DMS153 treated with DMSO at 0.1 percent for 48 hours (cell line): ENCODE data around the gene IFIT2.
A peak's percentile ranks its signal among the peaks of the same experiment; 100 is the strongest.
"Not testable (repeated sequence)": the region's sequence is repeated elsewhere in the genome, so short reads cannot be mapped to it uniquely, and the experiment has no call there.

Experiments used
- DNase-seq: peaks from one replicate; lab custom pipeline; 2025; ENCODE audit not compliant: unreplicated experiment; lab: John Stamatoyannopoulos, UW

IFIT2 gene

DNA sequence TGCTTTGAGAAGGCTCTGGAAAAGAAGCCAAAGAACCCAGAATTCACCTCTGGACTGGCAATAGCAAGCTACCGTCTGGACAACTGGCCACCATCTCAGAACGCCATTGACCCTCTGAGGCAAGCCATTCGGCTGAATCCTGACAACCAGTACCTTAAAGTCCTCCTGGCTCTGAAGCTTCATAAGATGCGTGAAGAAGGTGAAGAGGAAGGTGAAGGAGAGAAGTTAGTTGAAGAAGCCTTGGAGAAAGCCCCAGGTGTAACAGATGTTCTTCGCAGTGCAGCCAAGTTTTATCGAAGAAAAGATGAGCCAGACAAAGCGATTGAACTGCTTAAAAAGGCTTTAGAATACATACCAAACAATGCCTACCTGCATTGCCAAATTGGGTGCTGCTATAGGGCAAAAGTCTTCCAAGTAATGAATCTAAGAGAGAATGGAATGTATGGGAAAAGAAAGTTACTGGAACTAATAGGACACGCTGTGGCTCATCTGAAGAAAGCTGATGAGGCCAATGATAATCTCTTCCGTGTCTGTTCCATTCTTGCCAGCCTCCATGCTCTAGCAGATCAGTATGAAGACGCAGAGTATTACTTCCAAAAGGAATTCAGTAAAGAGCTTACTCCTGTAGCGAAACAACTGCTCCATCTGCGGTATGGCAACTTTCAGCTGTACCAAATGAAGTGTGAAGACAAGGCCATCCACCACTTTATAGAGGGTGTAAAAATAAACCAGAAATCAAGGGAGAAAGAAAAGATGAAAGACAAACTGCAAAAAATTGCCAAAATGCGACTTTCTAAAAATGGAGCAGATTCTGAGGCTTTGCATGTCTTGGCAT, 4.8 kb downstream of the IFIT2 start:
- no peak for DNase-seq

- no peak for DNase-seq
These were observed 5.4 kb downstream of the IFIT2 start for GRCh38 chr10:89307269-89307577.

DNA sequence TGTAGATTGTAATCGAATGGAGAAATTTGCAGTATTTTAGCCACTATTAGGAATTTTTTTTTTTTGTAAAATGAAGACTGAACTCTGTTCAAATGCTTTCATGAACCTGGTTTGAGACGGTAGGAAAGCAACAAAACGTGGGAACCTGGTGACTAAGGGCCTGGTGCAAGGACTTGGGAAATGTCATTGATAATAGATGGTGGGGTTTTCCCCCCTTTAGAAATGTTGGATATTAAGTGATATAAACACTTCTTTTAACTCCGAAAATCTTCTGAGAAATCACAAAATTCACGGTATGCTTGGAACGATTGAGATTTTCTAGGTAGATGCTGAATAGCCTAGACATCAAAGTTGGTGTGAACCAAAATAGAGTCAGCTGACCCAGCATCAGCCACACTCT, 6.4 kb downstream of the IFIT2 start:
- DNase-seq = no peak

GRCh38 chr10:89308736-89309135, 6.9 kb downstream of the IFIT2 start:
- no peak for DNase-seq

- no peak for DNase-seq
These were observed 7.6 kb downstream of the IFIT2 start for GRCh38 chr10:89309156-89310055.

- no peak for DNase-seq
These were observed 8.4 kb downstream of the IFIT2 start for GRCh38 chr10:89310056-89310893.

GRCh38 chr10:89312973-89313372, 11.1 kb downstream of the IFIT2 start:
- no peak for DNase-seq

GRCh38 chr10:89314676-89315075, 12.8 kb downstream of the IFIT2 start:
- no peak for DNase-seq

GRCh38 chr10:89318047-89318446, 16.2 kb downstream of the IFIT2 start:
- DNase-seq = not testable (repeated sequence)

DNA sequence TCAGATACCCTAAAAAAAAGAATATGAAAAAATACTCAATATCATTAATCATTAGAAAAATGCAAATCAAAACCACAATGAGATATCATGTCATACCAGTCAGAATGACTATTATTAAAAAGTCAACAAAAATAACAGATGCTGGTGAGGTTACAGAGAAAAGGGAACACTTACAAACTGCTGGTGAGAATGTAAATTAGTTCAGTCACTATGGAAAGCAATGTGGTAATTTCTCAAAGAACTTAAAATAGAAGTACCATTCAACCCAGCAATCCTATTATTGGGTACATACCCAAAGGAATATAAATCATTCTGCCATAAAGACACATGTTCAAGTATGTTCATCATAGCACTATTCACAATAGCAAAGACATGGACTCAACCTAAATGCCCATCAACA, 23.2 kb downstream of the IFIT2 start:
- DNase-seq = not testable (repeated sequence)

- DNase-seq = not testable (repeated sequence)
These were observed 24.0 kb downstream of the IFIT2 start for GRCh38 chr10:89325856-89326255.

DNA sequence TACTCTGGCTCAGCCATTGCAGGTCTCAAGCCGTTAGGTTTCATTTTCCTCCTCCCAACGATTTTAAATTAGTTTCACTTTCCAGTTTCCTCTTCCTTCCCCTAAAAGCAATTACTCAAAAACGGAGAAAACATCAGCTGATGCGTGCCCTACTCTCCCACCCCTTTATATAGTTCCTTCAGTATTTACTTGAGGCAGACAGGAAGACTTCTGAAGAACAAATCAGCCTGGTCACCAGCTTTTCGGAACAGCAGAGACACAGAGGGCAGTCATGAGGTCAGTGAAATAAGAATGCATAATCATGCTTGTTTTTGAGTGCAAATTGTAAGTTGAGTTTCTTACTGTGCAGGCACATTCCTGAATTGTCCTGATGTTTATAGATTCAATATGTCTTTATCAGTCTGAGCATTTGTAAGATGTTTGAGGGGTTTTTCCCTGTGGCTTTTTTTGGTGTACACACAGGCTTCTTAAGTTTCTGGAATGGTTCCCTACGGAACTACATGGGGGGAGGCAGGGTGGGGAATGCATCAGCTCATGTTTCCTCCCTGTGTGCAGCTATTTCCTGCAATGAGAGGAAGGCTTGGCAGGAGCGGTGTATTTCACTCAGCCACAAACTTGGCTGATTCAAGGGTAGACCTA, 26.1 kb downstream of the IFIT2 start, which contains the start of gene IFIT3:
Gene IFIT3, plus strand, starts transcription at position 195 of the 639 bp plus-strand sequence. Its CDS starts 77 bp downstream, at position 272.
- peak; percentile 32 for DNase-seq

GRCh38 chr10:89329151-89329550, 27.3 kb downstream of the IFIT2 start:
- DNase-seq = no peak

DNA sequence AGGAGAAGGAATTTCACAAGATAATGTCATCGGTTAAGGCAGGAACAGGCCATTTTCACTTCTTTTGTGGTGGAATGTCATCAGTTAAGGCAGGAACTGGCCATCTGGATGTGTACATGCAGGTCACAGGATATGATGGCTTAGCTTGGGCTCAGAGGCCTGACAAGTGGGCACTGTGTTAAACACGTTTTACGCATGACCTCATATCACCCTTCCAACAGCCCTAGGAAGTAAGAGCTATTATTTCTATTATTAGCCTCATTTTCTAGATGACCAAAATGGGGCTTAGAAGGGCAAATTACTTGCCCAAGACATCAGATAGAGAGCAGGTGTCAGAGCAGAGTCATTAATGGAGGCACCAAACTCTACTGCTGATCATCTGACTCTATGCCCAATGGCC, 28.2 kb downstream of the IFIT2 start:
- DNase-seq = not testable (repeated sequence)

DNA sequence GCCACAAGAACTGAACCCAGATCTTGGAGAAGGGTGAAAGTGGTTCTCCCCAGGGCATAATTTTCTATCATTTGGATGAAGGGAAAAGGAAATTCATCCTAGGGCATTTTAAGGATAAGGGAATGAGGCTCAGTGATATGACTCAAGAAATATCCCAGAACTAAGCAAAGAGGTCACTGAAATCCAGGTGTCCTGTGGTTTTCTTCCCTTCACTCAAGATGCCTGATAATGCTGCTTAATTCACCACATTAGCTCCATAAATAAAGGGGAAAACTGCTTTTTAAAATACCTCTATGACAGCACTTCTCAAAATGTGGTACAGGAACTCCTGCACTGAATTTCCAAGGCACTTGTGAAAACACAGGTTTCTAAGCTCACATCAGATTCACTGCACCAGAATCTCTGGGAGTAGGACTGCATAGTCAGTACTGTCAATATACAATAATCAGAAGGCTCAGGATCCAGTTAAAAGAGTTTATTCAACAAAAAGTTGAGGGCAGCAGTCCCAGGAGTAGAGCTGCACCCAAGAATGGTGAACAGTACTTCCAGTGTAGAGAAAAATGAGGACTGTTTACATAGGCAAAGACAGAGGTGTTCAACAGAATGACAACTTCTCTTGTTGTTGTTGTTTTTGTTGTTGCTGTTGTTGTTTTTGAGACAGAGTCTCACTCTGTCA, 28.8 kb downstream of the IFIT2 start:
- DNase-seq = no peak

DNA sequence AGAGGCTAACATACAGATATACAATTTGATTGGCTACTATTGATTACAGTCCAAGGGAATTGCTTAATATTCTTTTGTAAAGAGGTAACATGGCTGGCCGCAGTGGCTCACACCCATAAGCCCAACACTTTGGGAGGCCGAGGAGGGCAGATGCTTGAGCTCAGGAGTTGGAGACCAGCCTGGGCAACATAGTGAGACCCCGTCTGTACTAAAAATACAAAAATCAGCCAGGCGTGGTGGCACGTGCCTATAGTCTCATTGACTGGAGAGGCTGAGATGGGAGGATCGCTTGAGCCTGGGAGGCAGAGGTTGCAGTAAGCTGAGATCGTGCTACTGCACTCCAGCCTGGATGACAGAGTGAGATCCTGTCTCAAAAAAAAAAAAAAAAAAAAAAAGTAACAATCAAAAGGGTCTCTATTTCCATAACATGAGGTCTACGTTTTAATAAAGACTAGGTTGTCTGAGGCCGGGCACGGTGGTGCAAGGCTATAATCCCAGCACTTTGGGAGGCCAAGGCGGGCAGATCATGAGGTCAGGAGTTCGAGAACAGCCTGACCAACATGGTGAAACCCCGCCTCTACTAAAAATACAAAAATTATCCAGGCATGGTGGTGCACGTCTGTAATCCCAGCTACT, 29.8 kb downstream of the IFIT2 start:
- not testable (repeated sequence) for DNase-seq

DNA sequence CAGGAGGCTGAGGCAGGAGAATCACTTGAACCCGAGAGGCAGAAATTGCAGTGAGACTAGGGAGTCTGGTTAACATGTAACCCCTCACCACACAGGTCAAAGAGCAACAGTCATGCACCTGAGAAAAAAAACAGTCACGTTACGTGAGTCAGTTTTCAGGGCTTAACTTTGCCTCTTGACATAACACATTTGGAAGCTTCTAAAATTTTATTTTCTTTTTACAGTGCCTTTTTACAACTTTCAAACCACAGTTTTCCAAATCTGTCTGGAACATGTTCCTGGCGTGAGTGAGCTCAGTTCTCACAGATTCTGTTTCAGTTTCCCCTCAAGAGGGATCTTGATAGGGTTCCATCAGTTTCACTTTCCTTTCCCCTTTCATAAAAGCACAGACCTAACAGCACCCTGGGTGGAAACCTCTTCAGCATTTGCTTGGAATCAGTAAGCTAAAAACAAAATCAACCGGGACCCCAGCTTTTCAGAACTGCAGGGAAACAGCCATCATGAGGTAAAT, 30.3 kb downstream of the IFIT2 start:
- no peak for DNase-seq

GRCh38 chr10:89335226-89335625, 33.4 kb downstream of the IFIT2 start:
- no peak for DNase-seq

- DNase-seq = no peak
These were observed 34.4 kb downstream of the IFIT2 start for GRCh38 chr10:89336241-89336640.
